Osteocyte (in vitro differentiated cells): Measurements from ENCODE around the gene HIF1AN. TPM values are rescaled to one million over a fixed set of nuclear protein-coding genes. Genes with fewer than 3 reads are reported as not detected.

ENCODE experiments used
- DNase-seq: peaks from one replicate; pipeline ENCODE4 v3.0.0; 2021; ENCODE audit warnings: mixed read lengths; ENCODE audit not compliant: unreplicated experiment; ENCODE audit errors: extremely low spot score
- H3K27ac Mint-ChIP-seq: one replicate; pipeline ENCODE4 v1.8.0; 2021; ENCODE audit warnings: mild to moderate bottlenecking, mixed read lengths; ENCODE audit not compliant: unreplicated experiment
- H3K27me3 Mint-ChIP-seq: one replicate; pipeline ENCODE4 v1.8.0; 2021; ENCODE audit warnings: mixed read lengths; ENCODE audit not compliant: unreplicated experiment
- H3K36me3 Mint-ChIP-seq: one replicate; pipeline ENCODE4 v1.8.0; 2021; ENCODE audit warnings: mixed read lengths; ENCODE audit not compliant: unreplicated experiment
- H3K4me1 Mint-ChIP-seq: one replicate; pipeline ENCODE4 v1.8.0; 2021; ENCODE audit warnings: mixed read lengths; ENCODE audit not compliant: unreplicated experiment
- H3K4me3 Mint-ChIP-seq: one replicate; pipeline ENCODE4 v1.8.0; 2021; ENCODE audit warnings: mild to moderate bottlenecking, moderate library complexity, mixed read lengths; ENCODE audit not compliant: unreplicated experiment
- H3K9me3 Mint-ChIP-seq: one replicate; pipeline ENCODE4 v1.8.0; 2021; ENCODE audit warnings: mixed read lengths; ENCODE audit not compliant: unreplicated experiment
- total RNA-seq: library from RNA; stranded (reverse); gene quantifications from 2 replicates; pipeline ENCODE4 v1.2.1, GENCODE V29; 2021
- TF ChIP-seq, protein P1 (sequence below): fragments of 200-600 bp; sonication (generic); IDR thresholded peaks from 2 replicates; pipeline ENCODE4 v1.5.0; 2021; ENCODE audit warnings: antibody characterized with exemption, mild to moderate bottlenecking, moderate library complexity

Gene HIF1AN
- total RNA-seq, 1 donor from 2014 or later, result 50.6 TPM

DNA sequence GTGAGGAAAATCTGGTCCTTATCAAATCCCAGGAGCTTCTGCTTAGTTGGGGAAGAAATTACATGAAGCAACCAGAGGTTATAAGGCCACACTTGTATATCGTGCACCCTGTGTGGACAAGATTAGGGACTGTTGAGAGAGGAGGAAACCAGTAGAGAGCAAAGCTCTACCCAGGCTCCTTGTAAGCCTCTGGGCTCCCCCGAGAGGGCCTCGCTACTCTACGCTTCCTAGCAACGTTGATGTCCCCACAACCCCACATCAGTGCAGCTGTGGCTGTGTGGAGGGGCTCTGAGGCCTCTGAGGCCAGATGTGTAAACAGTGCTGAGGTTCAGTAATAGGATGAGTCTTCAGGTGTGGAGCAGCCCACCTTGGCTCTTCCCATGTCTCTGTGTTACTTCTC lies 16.0 kb downstream of the HIF1AN start:
- no peaks in the 10 kb centered on the region for H3K9me3 Mint-ChIP-seq
- no peaks in the 10 kb centered on the region for H3K27me3 Mint-ChIP-seq
- H3K27ac Mint-ChIP-seq, result no peak overlapping the region
- TF ChIP-seq, protein P1, sequence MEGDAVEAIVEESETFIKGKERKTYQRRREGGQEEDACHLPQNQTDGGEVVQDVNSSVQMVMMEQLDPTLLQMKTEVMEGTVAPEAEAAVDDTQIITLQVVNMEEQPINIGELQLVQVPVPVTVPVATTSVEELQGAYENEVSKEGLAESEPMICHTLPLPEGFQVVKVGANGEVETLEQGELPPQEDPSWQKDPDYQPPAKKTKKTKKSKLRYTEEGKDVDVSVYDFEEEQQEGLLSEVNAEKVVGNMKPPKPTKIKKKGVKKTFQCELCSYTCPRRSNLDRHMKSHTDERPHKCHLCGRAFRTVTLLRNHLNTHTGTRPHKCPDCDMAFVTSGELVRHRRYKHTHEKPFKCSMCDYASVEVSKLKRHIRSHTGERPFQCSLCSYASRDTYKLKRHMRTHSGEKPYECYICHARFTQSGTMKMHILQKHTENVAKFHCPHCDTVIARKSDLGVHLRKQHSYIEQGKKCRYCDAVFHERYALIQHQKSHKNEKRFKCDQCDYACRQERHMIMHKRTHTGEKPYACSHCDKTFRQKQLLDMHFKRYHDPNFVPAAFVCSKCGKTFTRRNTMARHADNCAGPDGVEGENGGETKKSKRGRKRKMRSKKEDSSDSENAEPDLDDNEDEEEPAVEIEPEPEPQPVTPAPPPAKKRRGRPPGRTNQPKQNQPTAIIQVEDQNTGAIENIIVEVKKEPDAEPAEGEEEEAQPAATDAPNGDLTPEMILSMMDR, result no peak
- H3K4me1 Mint-ChIP-seq, result no peaks in the 10 kb centered on the region
- no peak for DNase-seq
- no peak overlapping the region for H3K4me3 Mint-ChIP-seq
- H3K36me3 Mint-ChIP-seq, result peaks cover 39% of the 10 kb centered on the region

DNA sequence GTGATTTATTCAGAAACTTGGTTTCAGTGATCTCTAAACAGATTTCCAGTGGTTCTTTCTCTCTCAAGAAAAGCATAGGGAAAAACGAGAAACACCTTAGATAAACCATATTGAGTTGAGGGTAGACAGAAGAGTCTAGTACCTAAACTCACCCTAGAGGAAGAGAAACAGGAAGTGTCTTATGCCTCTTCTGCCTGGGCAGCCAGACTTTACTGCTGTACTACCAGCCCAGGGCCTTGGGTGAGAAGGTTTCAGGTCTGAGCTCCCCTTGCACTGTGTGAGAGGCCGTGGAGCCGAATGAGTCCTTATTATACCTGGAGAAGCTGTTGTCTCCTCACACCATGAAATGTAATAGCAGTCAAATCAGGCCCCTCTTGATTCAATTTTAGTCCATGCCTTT lies 18.2 kb downstream of the HIF1AN start:
- Mint-ChIP-seq H3K27me3 (no peaks in the 10 kb centered on the region), H3K4me1 (no peaks in the 10 kb centered on the region), H3K4me3 (no peak overlapping the region), H3K36me3 (peaks cover 37% of the 10 kb centered on the region), H3K9me3 (no peaks in the 10 kb centered on the region), H3K27ac (no peak overlapping the region)
- TF ChIP-seq, protein P1, result no peak
- DNase-seq, result no peak

DNA sequence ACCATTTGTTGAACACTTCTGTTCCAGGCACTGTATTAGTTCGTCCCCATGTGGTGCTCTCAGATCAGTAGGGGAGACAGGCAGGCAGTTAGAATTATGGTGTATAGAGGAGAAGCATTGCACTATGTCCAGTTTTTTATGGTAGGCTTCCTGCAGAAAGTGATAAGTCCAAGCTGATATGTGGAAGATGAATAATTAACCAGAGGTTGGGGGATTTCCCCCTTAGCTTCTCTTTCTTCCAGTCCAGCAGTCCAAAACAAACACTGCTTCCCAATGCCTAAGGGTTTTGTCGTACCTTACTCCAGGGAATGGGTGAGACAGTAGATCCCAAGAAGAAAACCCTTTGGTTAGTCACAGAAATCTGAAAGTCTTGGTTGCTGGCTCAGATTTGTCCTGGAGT lies 19.2 kb downstream of the HIF1AN start:
- Mint-ChIP-seq H3K9me3 (no peaks in the 10 kb centered on the region), H3K36me3 (peaks cover 31% of the 10 kb centered on the region), H3K4me1 (no peaks in the 10 kb centered on the region), H3K27me3 (no peaks in the 10 kb centered on the region), H3K4me3 (no peak overlapping the region), H3K27ac (no peak overlapping the region)
- TF ChIP-seq, protein P1, result no peak
- no peak for DNase-seq

DNA sequence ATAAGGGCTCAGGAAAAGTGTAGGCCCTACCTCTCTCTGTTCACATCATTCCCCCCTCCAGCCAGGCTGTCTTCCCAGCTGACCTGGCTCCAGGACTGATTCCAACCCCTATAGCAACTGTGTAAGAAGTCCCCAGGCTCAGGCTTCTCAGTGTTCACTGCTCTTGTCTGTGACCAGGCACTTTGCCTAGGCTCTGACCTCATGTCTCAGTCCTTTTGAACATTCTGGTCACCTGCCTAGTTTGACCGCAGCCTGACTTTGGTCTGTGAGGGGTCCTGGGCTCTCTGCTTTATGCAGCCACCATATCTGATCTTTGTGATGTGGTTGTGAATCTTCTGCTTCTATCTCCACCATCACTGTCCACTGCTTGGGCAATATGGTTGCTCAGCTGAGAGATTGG lies 24.5 kb downstream of the HIF1AN start:
- Mint-ChIP-seq H3K27me3 (peaks cover 13% of the 10 kb centered on the region), H3K4me3 (no peak overlapping the region), H3K27ac (no peak overlapping the region), H3K4me1 (no peaks in the 10 kb centered on the region), H3K9me3 (no peaks in the 10 kb centered on the region), H3K36me3 (peaks cover 21% of the 10 kb centered on the region)
- DNase-seq, result no peak
- TF ChIP-seq, protein P1, result no peak

DNA sequence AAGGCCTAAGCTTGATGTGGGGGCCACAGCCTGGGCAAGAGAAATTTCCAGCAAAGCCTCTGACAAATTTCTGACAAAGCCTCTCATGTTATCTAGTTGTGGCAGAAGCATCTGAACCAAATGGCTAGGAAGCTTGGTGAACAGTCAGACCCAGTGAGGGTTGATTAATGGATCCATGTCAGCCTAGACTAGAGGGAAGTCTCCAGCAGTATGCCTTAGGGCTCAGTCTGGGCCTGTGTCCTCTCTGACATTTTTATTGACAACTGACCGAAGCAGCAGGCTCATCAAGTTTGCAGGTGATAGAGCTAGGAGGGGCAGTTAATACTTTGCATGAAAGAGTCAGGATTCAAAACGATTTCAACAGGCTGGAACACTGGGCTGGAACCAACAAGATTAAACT lies 25.3 kb downstream of the HIF1AN start:
- TF ChIP-seq, protein P1, result no peak

More for the DNA sequence above, 25.3 kb downstream of the HIF1AN start:
- no peak for DNase-seq
- no peaks in the 10 kb centered on the region for H3K9me3 Mint-ChIP-seq
- H3K4me3 Mint-ChIP-seq, result no peak overlapping the region
- peaks cover 15% of the 10 kb centered on the region for H3K36me3 Mint-ChIP-seq
- H3K27me3 Mint-ChIP-seq, result peaks cover 20% of the 10 kb centered on the region
- no peaks in the 10 kb centered on the region for H3K4me1 Mint-ChIP-seq
- H3K27ac Mint-ChIP-seq, result no peak overlapping the region
